GM21423 (cell line): ENCODE measurements around the gene MED13.
A peak's percentile ranks its signal among the peaks of the same experiment; 100 is the strongest.

Experiments used
- ATAC-seq: cut with Tn5 transposase; IDR thresholded peaks from one replicate; pipeline ENCODE4 v1.9.1; 2021; ENCODE audit warnings: mild to moderate bottlenecking, moderate library complexity; ENCODE audit not compliant: unreplicated experiment

Gene MED13

GRCh38 chr17:62064791-62065563, at the start of gene MED13:
Gene MED13 (minus strand): TSS chr17:62065278. CDS start chr17:62065205, 73 bp downstream.
- ATAC-seq: peak; percentile 25

GRCh38 chr17:62112229-62112628, 47.2 kb upstream of the MED13 start:
- no peak for ATAC-seq

- no peak for ATAC-seq
Observed at GRCh38 chr17:62111562-62112171, 46.6 kb upstream of the MED13 start.

GRCh38 chr17:62110923-62111484, 45.9 kb upstream of the MED13 start:
- no peak for ATAC-seq

GRCh38 chr17:62109924-62110323, 44.8 kb upstream of the MED13 start:
- ATAC-seq: no peak

GRCh38 chr17:62109378-62109902, 44.4 kb upstream of the MED13 start:
- ATAC-seq: peak; percentile 96

- ATAC-seq: no peak
Observed at GRCh38 chr17:62105861-62106260, 40.8 kb upstream of the MED13 start.

- no peak for ATAC-seq
Observed at GRCh38 chr17:62105357-62105756, 40.3 kb upstream of the MED13 start.

GRCh38 chr17:62101515-62101914, 36.4 kb upstream of the MED13 start:
- ATAC-seq: no peak

GRCh38 chr17:62101090-62101489, 36.0 kb upstream of the MED13 start:
- ATAC-seq: no peak

- ATAC-seq: no peak
Observed at GRCh38 chr17:62100055-62100454, 35.0 kb upstream of the MED13 start.

GRCh38 chr17:62099532-62099931, 34.5 kb upstream of the MED13 start:
- no peak for ATAC-seq

GRCh38 chr17:62098623-62099231, 33.6 kb upstream of the MED13 start:
- ATAC-seq: peak; percentile 88

- ATAC-seq: no peak
Observed at GRCh38 chr17:62096401-62096670, 31.3 kb upstream of the MED13 start.

- no peak for ATAC-seq
Observed at GRCh38 chr17:62094175-62094574, 29.1 kb upstream of the MED13 start.

GRCh38 chr17:62093188-62094155, 28.4 kb upstream of the MED13 start:
- peak; percentile 90 for ATAC-seq

GRCh38 chr17:62092784-62093183, 27.7 kb upstream of the MED13 start:
- ATAC-seq: no peak

- ATAC-seq: no peak
Observed at GRCh38 chr17:62091804-62092203, 26.7 kb upstream of the MED13 start.

- ATAC-seq: no peak
Observed at GRCh38 chr17:62090868-62091267, 25.8 kb upstream of the MED13 start.

GRCh38 chr17:62090021-62090824, 25.1 kb upstream of the MED13 start:
- no peak for ATAC-seq
